SK-N-SH treated with all-trans-retinoic acid at 6 μM for 48 hours (cell line): Measurements from ENCODE around the gene AR.
"Not testable (repeated sequence)": the region's sequence is repeated elsewhere in the genome, so short reads cannot be mapped to it uniquely, and the experiment has no call there.

Source experiments
- ARNTL ChIP-seq: fragments of 450-650 bp; formaldehyde crosslinking; IDR thresholded peaks from 2 replicates; pipeline ENCODE4 v1.5.0; 2020; ENCODE audit warnings: low read depth, mild to moderate bottlenecking, moderate library complexity, borderline replicate concordance
- BACH2 ChIP-seq: fragments of 250-450 bp; sonication (Bioruptor Pico); IDR thresholded peaks from 2 replicates; pipeline ENCODE4 v1.9.0; 2021; ENCODE audit warnings: mild to moderate bottlenecking, borderline replicate concordance
- CREB5 ChIP-seq: fragments of 250-450 bp; sonication (Bioruptor Pico); IDR thresholded peaks from 2 replicates; pipeline ENCODE4 v1.5.1; 2020; ENCODE audit warnings: low read depth, mild to moderate bottlenecking, moderate library complexity
- CSDC2 ChIP-seq: fragments of 250-450 bp; sonication (Bioruptor Pico); IDR thresholded peaks from 2 replicates; pipeline ENCODE4 v1.5.0; 2020; ENCODE audit warnings: mild to moderate bottlenecking, moderate library complexity
- PPARA ChIP-seq: fragments of 250-450 bp; sonication (Bioruptor Pico); IDR thresholded peaks from 2 replicates; pipeline ENCODE4 v1.5.0; 2020; ENCODE audit warnings: mild to moderate bottlenecking, borderline replicate concordance
- TCF4 ChIP-seq: fragments of 250-450 bp; sonication (Bioruptor Pico); IDR thresholded peaks from 2 replicates; pipeline ENCODE4 v1.8.0; 2021; ENCODE audit warnings: mild to moderate bottlenecking, moderate library complexity, borderline replicate concordance
- TSHZ2 ChIP-seq: fragments of 250-450 bp; sonication (Bioruptor Pico); IDR thresholded peaks from 2 replicates; pipeline ENCODE4 v1.5.0; 2020; ENCODE audit warnings: mild to moderate bottlenecking, moderate library complexity
- ZC3H10 ChIP-seq: fragments of 250-450 bp; sonication (Bioruptor Pico); IDR thresholded peaks from 2 replicates; pipeline ENCODE4 v1.5.1; 2021; ENCODE audit warnings: mild to moderate bottlenecking, moderate library complexity
- ZFP3 ChIP-seq: fragments of 250-450 bp; sonication (Bioruptor Pico); IDR thresholded peaks from 2 replicates; pipeline ENCODE4 v1.5.0; 2020; ENCODE audit warnings: mild to moderate bottlenecking, moderate library complexity
- ZFP30 ChIP-seq: fragments of 450-650 bp; formaldehyde crosslinking; IDR thresholded peaks from 2 replicates; pipeline ENCODE4 v1.5.0; 2022; ENCODE audit warnings: mild to moderate bottlenecking, moderate library complexity
- ZNF8 ChIP-seq: fragments of 450-650 bp; formaldehyde crosslinking; IDR thresholded peaks from 2 replicates; pipeline ENCODE4 v1.5.0; 2020; ENCODE audit warnings: mild to moderate bottlenecking, moderate library complexity
- TF ChIP-seq, protein P1 (sequence below): fragments of 250-450 bp; sonication (Bioruptor Pico); IDR thresholded peaks from 2 replicates; pipeline ENCODE4 v1.8.0; 2020; ENCODE audit warnings: mild to moderate bottlenecking, moderate library complexity, borderline replicate concordance

DNA sequence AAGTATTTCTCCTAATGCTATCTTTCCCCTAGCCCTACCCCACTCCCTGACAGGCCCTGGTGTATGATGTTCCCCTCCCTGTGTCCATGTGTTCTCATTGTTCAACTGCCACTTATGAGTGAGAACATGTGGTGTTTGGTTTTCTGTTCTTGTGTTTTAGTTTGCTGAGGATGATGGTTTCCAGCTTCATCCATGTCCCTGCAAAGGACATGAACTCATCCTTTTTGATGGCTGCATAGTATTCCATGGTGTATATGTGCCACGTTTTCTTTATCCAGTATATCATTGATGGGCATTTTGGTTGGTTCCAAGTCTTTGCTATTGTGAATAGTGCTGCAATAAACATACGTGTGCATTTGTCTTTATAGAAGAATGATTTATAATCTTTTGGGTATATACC, 126.9 kb downstream of the AR start:
- TF ChIP-seq BACH2 (CRISPR knock-in tag); PPARA; ZFP3 (CRISPR knock-in tag); CSDC2; ZNF8 (CRISPR knock-in tag); TCF4 (CRISPR knock-in tag); TSHZ2; ARNTL (CRISPR knock-in tag); CREB5 (CRISPR knock-in tag); ZFP30 (CRISPR knock-in tag); ZC3H10 (CRISPR knock-in tag): not testable (repeated sequence)
- TF ChIP-seq, protein P1, sequence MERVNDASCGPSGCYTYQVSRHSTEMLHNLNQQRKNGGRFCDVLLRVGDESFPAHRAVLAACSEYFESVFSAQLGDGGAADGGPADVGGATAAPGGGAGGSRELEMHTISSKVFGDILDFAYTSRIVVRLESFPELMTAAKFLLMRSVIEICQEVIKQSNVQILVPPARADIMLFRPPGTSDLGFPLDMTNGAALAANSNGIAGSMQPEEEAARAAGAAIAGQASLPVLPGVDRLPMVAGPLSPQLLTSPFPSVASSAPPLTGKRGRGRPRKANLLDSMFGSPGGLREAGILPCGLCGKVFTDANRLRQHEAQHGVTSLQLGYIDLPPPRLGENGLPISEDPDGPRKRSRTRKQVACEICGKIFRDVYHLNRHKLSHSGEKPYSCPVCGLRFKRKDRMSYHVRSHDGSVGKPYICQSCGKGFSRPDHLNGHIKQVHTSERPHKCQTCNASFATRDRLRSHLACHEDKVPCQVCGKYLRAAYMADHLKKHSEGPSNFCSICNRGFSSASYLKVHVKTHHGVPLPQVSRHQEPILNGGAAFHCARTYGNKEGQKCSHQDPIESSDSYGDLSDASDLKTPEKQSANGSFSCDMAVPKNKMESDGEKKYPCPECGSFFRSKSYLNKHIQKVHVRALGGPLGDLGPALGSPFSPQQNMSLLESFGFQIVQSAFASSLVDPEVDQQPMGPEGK (CRISPR knock-in tag) = not testable (repeated sequence)
